ENCODE measurements around the gene RABGAP1L.
"Not testable (repeated sequence)": the region's sequence is repeated elsewhere in the genome, so short reads cannot be mapped to it uniquely, and the experiment has no call there.

RABGAP1L gene

DNA sequence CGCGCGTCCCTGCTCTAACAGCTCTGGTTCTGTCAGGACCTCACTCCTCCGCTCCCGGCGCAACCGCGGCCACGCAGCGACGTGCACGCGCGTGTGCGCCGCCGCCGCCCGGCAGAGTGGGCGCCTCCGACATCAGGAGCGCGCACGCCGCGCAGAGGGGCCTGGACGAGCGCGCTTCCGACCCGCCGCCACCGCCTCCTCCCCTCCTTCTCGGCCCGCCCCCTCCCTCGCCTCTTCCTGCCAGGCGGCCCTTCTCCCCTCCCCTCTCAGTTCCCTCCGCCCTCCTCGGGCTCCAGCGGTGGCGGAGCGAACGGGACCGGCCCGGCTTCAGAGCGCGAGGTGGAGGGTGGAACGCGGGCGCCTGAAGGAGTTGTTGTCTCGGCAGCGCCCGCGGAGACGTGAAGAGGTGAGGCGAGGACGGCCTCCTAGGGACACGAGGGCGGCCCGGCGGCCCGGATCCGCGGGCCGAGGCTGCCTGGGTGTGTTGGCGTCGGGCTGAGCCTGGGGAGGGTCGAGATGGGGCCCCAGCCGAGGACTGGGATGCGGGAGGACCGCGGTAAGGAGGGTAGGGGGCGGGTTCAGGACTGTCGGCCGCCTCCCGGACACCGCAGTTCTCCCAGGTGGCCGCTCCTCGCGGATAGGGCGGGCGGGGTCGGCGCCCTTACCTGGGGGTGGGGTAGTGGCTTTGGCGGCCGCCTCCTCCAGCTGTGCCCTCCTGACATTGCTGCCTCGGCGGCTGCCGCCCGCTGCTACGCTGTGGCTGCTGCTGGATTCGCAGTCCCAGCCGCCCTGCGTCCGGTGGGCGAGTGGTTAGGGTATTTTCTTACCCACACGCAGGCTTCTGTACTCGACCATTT lies at the start of gene RABGAP1L:
Gene RABGAP1L, plus strand, starts transcription at position 269 of the 857 bp plus-strand sequence.
- peak; percentile 98 for DNase-seq

GRCh38 chr1:174110053-174110452 lies 49.3 kb upstream of the RABGAP1L start:
- no peak for DNase-seq

- no peak for DNase-seq
Observed at GRCh38 chr1:174112489-174113162, 46.7 kb upstream of the RABGAP1L start.

GRCh38 chr1:174114106-174114505 lies 45.2 kb upstream of the RABGAP1L start:
- DNase-seq = no peak

DNA sequence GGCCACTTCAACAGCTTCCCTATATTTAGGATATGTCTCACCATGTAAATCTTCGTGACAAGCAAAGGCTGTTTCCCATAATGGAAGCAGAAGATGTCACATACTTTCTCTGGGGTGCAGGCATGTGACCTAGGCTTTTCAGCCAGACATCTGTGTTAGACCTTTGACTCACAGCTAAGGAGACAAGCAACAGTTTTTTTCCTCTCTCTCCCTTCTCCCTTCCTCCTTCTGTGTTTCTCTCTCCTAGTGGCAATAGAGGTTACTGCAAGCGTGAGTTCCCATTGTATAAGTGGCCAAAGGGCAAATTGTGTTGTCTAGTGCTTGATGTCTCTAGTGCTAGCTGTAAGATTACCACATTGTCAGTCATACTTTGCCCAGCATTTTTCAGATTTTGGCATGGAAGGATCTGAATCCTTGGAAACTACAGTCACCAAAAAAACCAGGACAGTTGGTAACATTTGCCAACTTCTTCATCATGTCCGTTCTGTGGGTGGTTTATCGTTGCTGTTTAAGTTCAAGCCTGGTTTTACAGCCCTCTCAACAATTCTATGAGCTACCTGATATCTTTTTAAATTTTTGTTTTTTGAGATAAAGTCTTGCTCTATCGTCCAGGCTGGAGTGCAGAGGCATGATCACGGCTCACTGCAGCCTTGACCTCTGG lies 44.4 kb upstream of the RABGAP1L start:
- DNase-seq = peak; percentile 71

DNA sequence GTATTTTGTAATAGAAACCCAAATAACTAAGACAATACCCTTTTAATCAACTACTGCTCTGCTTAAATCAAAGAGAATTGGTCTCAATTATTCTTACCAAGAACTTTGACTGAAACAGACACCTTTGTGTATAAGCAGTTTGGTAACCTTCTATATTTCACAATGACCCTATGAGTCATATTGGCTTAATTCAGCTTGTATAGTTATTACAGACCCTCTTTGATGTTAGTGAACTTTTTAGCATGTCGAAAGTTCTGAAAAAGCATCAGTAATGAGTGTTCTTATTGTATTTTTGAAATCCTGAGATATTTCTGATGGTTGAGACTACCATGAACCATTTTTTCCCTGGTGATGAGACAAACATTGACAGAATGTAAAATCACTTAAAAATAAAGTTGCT lies 43.3 kb upstream of the RABGAP1L start:
- DNase-seq = no peak

GRCh38 chr1:174118751-174119150 lies 40.6 kb upstream of the RABGAP1L start:
- peak; percentile 81 for DNase-seq

GRCh38 chr1:174122318-174122717 lies 37.0 kb upstream of the RABGAP1L start:
- DNase-seq = not testable (repeated sequence)

DNA sequence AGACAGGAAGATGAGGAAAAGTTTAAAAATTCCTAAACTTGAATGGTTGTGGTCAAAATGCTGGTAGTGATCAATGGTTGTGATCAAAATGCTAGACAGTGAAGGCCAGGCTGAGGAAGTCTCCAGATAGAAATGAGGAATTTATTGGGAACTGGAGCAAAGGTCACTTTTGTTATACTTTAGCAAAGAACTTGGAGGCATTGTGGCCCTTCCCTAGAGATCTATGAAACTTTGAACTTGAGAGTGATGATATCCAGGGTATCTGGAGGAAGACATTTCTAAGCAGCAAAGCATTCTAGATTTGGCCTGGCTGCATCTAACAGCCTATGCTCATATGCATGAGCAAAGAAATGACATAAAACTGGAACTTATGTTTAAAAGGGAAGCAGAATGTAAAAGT lies 35.5 kb upstream of the RABGAP1L start:
- DNase-seq = no peak

GRCh38 chr1:174127176-174127575 lies 32.1 kb upstream of the RABGAP1L start:
- DNase-seq = not testable (repeated sequence)

GRCh38 chr1:174131032-174131638 lies 28.2 kb upstream of the RABGAP1L start:
- DNase-seq = no peak

DNA sequence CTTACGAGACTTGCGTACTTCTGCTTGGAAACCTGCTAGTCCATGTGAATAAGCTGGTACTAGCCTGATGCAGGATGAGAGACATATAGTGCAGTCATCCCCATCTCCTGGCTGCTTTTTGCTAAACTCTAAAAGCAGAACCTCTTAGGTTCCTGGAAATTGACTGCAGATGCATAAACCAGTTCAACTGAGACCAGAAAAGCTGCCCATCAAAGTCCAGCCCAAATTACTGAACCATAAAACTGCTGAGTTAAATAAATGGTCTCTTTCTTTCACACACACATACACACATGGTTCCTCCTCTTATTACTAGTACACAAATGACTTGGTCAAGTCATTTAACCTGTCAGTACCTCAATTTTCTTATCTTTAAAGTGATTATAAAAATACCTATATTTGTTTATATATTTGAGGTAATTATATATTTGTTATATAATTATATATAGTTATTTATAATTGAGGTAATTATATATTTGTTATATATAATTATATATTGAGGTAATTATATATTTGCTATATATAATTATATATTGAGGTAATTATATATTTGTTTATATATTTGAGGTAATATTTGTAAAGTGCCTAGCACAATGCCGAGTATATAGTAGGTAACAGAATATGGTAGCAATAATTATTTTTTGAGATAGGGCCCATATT lies 25.2 kb upstream of the RABGAP1L start:
- DNase-seq = peak; percentile 93

DNA sequence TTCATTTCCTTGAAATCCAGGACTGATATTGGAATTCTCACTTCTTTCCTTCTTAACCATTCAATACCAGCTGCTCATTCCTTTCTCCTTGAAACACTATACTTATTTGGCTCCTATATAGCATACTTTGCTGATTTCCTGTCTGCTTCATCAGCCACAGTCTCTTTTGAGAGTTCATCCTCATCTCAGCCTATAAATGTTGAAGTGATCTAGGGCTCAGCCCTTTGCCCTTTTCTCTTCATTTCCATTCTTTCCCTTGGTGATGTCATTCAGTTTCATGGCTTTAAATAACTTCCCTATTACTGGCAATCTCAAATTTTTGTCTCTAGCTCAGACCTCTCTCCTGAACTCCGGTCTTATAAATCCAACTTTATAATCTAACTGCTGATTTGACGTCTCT lies 24.1 kb upstream of the RABGAP1L start:
- peak; percentile 19 for DNase-seq

GRCh38 chr1:174136714-174137113 lies 22.6 kb upstream of the RABGAP1L start:
- no peak for DNase-seq

DNA sequence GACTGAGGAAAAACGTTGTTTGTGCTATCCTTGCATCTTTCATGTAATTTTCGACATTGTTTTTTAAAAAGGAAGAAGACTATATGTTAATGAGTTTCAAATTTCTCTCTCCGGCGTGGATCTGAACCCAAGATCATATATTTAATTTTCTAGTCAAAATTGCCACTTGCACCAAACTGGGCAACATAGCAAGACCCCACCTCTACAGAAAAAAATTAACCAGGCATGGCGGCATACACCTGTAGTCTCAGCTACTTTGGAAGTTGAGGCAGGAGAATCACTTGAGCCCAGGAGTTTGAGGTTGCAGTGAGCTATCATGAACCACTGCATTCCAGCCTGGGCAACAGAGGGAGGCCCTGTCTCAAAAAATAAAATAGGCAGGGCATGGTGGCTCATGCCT lies 16.5 kb upstream of the RABGAP1L start:
- no peak for DNase-seq

DNA sequence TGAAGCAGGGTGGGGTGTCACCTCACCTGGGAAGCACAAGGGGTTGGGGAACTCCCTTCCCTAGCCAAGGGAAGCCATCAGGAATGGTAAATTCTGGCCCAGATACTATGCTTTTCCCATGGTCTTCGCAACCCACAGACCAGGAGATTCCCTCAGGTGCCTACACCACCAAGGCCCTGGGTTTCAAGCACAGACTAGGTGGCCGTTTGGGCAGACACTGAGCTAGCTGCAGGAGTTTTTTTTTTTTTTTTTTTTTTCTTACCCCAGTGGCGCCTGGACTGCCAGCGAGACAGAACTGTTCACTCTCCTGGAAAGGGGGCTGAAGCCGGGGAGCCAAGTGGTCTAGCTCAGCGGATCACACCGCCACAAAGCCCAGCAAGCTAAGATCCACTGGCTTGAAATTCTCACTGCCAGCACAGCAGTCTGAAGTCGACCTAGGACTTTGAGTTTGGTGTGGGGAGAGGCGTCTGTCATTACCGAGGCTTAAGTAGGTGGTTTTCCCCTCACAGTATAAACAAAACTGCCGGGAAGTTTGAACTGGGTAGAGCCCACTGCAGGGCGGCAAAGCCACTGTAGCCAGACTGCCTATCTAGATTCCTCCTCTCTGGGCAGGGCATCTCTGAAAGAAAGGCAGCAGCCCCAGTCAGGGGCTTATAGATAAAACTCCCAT lies 15.5 kb upstream of the RABGAP1L start:
- DNase-seq = peak; percentile 9

DNA sequence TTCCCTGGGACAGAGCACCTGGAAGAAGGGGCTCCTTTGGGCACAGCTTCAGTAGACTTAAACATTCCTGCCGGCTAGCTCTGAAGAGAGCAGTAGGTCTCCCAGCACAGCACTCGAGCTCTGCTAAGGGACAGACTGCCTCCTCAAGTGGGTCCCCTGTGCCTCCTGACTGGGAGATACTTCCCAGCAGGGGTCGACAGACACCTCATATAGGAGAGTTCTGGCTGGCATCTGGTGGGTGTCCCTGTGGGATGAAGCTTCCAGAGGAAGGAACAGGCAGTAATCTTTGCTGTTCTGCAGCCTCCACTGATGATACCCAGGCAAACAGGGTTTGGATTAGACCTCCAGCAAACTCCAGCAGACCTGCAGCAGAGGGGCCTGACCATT lies 14.9 kb upstream of the RABGAP1L start:
- not testable (repeated sequence) for DNase-seq

GRCh38 chr1:174149216-174149615 lies 10.1 kb upstream of the RABGAP1L start:
- no peak for DNase-seq

- DNase-seq = no peak
Observed at GRCh38 chr1:174150499-174150898, 8.8 kb upstream of the RABGAP1L start.

- DNase-seq = no peak
Observed at GRCh38 chr1:174152427-174152826, 6.9 kb upstream of the RABGAP1L start.

GRCh38 chr1:174153085-174153824 lies 6.1 kb upstream of the RABGAP1L start:
- peak; percentile 64 for DNase-seq

- no peak for DNase-seq
Observed at GRCh38 chr1:174153825-174154107, 5.6 kb upstream of the RABGAP1L start.

Data from NCI-H69 (cell line).